ENCODE results near the gene UTP15.

DNA sequence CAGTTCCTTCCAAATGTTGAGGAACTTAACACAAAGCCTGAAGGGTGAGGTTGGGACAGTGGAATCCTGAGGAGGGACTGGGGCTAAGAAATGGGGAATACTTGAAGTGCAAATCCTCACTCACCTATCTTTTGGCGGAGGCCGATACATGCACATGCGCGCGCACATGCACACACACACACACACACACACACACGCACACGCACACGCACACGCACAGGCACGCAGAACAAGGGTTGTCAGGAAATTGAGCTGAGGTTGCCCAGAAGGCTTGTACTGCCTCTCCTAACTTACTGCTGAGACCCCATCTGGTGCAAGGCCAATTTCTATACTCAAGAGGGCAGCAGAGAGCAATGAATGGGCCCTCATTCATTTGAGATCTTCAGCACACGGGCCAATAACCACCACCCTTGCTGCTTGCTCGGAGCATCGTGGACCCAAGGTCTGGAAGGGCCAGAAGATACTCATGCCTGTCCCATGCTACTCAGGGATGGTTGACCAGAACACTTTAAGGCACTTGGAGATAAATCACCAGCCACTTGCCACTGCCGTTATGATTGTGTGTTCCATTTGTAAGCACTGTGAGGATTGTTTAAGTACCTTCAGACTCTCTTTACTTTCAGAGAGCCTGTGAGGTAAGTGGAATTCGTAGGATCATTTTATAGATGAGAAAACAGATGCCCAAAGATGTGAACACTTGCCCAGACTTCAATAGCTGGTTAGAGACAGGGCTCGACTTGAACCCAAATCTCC is 45.8 kb upstream of the UTP15 start:
- TF ChIP-seq, protein P1, sequence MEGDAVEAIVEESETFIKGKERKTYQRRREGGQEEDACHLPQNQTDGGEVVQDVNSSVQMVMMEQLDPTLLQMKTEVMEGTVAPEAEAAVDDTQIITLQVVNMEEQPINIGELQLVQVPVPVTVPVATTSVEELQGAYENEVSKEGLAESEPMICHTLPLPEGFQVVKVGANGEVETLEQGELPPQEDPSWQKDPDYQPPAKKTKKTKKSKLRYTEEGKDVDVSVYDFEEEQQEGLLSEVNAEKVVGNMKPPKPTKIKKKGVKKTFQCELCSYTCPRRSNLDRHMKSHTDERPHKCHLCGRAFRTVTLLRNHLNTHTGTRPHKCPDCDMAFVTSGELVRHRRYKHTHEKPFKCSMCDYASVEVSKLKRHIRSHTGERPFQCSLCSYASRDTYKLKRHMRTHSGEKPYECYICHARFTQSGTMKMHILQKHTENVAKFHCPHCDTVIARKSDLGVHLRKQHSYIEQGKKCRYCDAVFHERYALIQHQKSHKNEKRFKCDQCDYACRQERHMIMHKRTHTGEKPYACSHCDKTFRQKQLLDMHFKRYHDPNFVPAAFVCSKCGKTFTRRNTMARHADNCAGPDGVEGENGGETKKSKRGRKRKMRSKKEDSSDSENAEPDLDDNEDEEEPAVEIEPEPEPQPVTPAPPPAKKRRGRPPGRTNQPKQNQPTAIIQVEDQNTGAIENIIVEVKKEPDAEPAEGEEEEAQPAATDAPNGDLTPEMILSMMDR (IDR thresholded peaks at IDR 0.05) = peak in 5 of 7 experiments; percentile 44 to 88 (median 67)
- TF ChIP-seq EP300 (IDR thresholded peaks at IDR 0.05) = no peak

All from stomach (tissue), 4 donors.